ENCODE results near the gene CRX.
A peak's percentile ranks its signal among the peaks of the same experiment; 100 is the strongest.
"Not testable (repeated sequence)": the region's sequence is repeated elsewhere in the genome, so short reads cannot be mapped to it uniquely, and the experiment has no call there.

The CRX gene

GRCh38 chr19:47861630-47862029 is 39.9 kb downstream of the CRX start:
- no peak for DNase-seq

- peak; percentile 53 for DNase-seq
Observed at GRCh38 chr19:47863514-47863936, 41.8 kb downstream of the CRX start.

- no peak for DNase-seq
Observed at GRCh38 chr19:47865166-47865565, 43.4 kb downstream of the CRX start.

- DNase-seq = no peak
Observed at GRCh38 chr19:47878906-47879305, 57.2 kb downstream of the CRX start.

GRCh38 chr19:47879385-47879784 is 57.6 kb downstream of the CRX start:
- DNase-seq = not testable (repeated sequence)

GRCh38 chr19:47881757-47882156 is 60.0 kb downstream of the CRX start:
- no peak for DNase-seq

- DNase-seq = no peak
Observed at GRCh38 chr19:47882890-47883289, 61.2 kb downstream of the CRX start.

- no peak for DNase-seq
Observed at GRCh38 chr19:47885067-47885463, 63.3 kb downstream of the CRX start.

GRCh38 chr19:47886010-47886559 is 64.3 kb downstream of the CRX start, which contains the start of gene SULT2A1:
TSS of gene SULT2A1 (minus strand) at chr19:47886315. CDS start at chr19:47886257, 58 bp downstream.
- no peak for DNase-seq

GRCh38 chr19:47890865-47891621 is 69.3 kb downstream of the CRX start:
- DNase-seq = no peak

GRCh38 chr19:47891622-47891922 is 69.8 kb downstream of the CRX start:
- no peak for DNase-seq

GRCh38 chr19:47891923-47892666 is 70.4 kb downstream of the CRX start:
- DNase-seq = no peak

Data from CD4-positive, alpha-beta T cell treated with Interleukin-15 for 1 hour (primary cell).